Thyroid gland (tissue), 4 donors: ENCODE measurements around the gene HHIPL1.

ENCODE experiments used
- POLR2A ChIP-seq, 2 donors: fragments of 450-650 bp; IDR thresholded peaks; one replicate each; pipeline ENCODE4 v1.6.1; 2017; ENCODE audit warnings: antibody characterized with exemption in 2 of 2, mild to moderate bottlenecking in 2 of 2, moderate library complexity in 1 of 2
- TF ChIP-seq, protein P1 (sequence below), 6 experiments: fragments of 200-600 bp in 3 of 6; fragments of 450-650 bp in 3 of 6; sonication (generic) in 3 of 6; IDR thresholded peaks; one replicate each; pipeline ENCODE4 v1.5.1; 2016 to 2019; ENCODE audit warnings: antibody characterized with exemption in 6 of 6, mild to moderate bottlenecking in 2 of 6, inconsistent platforms in 1 of 6, moderate library complexity in 1 of 6

- TF ChIP-seq, protein P1, sequence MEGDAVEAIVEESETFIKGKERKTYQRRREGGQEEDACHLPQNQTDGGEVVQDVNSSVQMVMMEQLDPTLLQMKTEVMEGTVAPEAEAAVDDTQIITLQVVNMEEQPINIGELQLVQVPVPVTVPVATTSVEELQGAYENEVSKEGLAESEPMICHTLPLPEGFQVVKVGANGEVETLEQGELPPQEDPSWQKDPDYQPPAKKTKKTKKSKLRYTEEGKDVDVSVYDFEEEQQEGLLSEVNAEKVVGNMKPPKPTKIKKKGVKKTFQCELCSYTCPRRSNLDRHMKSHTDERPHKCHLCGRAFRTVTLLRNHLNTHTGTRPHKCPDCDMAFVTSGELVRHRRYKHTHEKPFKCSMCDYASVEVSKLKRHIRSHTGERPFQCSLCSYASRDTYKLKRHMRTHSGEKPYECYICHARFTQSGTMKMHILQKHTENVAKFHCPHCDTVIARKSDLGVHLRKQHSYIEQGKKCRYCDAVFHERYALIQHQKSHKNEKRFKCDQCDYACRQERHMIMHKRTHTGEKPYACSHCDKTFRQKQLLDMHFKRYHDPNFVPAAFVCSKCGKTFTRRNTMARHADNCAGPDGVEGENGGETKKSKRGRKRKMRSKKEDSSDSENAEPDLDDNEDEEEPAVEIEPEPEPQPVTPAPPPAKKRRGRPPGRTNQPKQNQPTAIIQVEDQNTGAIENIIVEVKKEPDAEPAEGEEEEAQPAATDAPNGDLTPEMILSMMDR (IDR thresholded peaks at IDR 0.05), result no peak
- no peak for TF ChIP-seq POLR2A (IDR thresholded peaks at IDR 0.05)
Observed at GRCh38 chr14:99667045-99667444, 22.1 kb downstream of the HHIPL1 start.
